GM18870 (cell line): ENCODE data around the gene RAD1.

Experiments
- ATAC-seq: cut with Tn5 transposase; IDR thresholded peaks from one replicate; pipeline ENCODE4 v1.9.1; 2021; ENCODE audit warnings: moderate library complexity; ENCODE audit not compliant: unreplicated experiment

Gene RAD1

GRCh38 chr5:34866989-34867471 lies 48.3 kb downstream of the RAD1 start:
- ATAC-seq = no peak

- no peak for ATAC-seq
Measured at GRCh38 chr5:34865091-34865490, 50.2 kb downstream of the RAD1 start.

DNA sequence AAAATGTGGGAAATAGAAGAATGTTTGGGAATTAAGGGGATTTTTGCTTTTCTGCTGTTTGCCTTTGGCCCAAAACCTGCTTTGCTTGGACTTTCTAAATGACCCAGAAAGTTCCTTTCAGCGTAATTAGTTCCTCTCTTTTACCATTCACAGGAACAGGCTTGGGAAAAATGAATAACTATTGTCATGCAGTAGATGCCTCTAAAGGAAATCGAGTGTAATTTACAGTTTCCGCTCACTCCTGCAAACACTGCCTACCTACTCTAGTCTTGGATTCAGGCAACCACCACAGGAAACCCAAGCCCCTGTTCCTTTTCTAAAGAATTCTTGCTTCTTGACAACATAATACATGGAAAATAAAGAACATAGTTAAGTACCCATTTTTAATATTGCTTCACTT lies 51.4 kb downstream of the RAD1 start:
- no peak for ATAC-seq

GRCh38 chr5:34859253-34859652 lies 56.1 kb downstream of the RAD1 start:
- no peak for ATAC-seq

GRCh38 chr5:34858790-34859189 lies 56.5 kb downstream of the RAD1 start:
- ATAC-seq = no peak

DNA sequence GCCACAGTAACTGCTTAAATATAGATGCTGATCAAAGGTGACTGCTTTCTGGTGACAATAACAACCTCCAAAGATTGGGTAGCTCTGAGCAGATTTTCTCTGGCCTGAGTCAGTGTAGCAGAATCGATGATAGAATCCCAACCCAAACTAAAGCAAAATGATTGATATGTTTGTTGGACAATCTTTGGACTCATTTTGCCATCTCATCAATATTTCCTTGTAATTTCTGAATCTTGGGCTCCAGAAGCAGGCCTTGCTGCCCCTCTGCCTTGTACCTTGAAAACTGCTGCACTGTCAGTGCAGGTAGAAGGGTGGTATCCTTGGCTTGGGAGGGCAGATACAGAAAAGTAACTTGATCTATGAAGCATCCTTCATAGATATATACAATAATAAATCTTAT lies 57.4 kb downstream of the RAD1 start:
- ATAC-seq = no peak

DNA sequence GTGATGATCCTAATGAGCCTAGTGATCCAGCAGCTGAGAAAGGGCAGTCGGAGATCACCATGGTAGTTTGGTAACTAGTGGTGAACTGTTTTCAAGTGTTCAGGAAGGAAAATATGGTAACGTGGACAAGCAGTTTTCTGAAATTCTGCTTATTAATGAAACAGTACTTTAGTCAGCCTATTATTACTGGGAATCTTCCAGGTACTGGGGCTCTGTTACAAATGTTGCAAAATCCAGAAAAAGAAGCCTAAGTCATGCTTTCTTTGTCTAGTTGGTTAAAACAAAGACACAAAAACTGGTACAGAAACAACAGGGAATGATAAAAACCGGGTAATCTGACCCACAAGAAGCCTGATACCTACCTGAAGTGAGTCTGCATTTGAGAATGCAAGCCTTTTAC lies 58.1 kb downstream of the RAD1 start:
- no peak for ATAC-seq
